Measurements from ENCODE around the gene SUPT20HL1.
"Not testable (repeated sequence)": the region's sequence is repeated elsewhere in the genome, so short reads cannot be mapped to it uniquely, and the experiment has no call there.

SUPT20HL1 gene

DNA sequence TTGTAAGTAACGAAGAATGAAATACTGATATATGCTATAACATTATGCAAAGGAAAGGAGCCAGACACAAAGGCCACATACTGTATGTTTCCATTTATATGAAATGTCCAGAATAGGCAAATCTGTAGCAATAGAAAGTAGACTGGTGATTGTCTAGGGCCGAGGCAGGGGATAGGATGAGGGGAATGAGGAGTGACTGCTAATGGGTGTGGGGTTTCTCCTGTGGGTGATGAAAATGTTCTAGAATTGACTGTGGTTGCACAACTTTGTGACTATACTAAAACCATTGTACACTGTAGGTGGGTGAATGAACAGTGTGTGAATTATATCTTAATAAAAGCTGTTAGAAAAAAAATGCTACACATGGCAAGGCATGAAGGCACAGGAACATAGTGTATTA lies 19.9 kb upstream of the SUPT20HL1 start:
- DNase-seq (ENCODE audit: low spot score in 2 of 2): no peak
- in situ Hi-C loops (cut with MboI; ENCODE audit: low sequenced_read_pairs): no loop called here
- no peaks in the 10 kb centered on the region for H3K9me3 ChIP-seq
- H3K36me3 ChIP-seq (replicated peaks): no peaks in the 10 kb centered on the region
- no peaks in the 10 kb centered on the region for H3K4me1 ChIP-seq
- no peak overlapping the region for H3K4me3 ChIP-seq
- H3K27me3 ChIP-seq (ENCODE audit: low read depth): peaks cover 27% of the 10 kb centered on the region

- H3K36me3 ChIP-seq (replicated peaks): no peaks in the 10 kb centered on the region
- no peaks in the 10 kb centered on the region for H3K4me1 ChIP-seq
- H3K27me3 ChIP-seq (ENCODE audit: low read depth): peaks cover 27% of the 10 kb centered on the region
- in situ Hi-C loops (cut with MboI; ENCODE audit: low sequenced_read_pairs): no loop called here
- DNase-seq (ENCODE audit: low spot score in 2 of 2): no peak
- no peak overlapping the region for H3K4me3 ChIP-seq
- H3K9me3 ChIP-seq: no peaks in the 10 kb centered on the region
Observed at GRCh38 chrX:24341795-24342194, 18.6 kb upstream of the SUPT20HL1 start.

DNA sequence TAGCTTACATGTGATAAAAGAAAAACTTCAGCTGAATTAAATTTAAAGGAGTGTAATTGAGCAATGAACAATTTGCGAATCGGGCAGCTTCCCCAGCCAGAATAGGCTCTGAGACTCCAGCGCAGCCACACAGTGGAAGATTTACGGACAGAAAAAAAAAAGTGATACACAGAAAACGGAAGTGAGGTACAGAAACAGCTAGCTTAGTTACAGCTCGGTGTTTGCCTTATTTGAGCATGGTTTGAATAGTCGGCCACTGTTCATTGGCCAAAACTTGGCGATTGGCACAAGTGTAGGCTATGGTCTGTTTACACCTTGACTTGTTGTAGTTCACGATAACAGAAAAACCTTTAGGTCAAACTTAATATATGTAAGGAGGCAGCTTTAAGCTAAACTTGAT lies 16.7 kb upstream of the SUPT20HL1 start:
- in situ Hi-C loops (cut with MboI; ENCODE audit: low sequenced_read_pairs): no loop called here
- H3K27me3 ChIP-seq (ENCODE audit: low read depth): peaks cover 27% of the 10 kb centered on the region
- no peak for DNase-seq (ENCODE audit: low spot score in 2 of 2)
- no peaks in the 10 kb centered on the region for H3K36me3 ChIP-seq (replicated peaks)
- no peaks in the 10 kb centered on the region for H3K4me1 ChIP-seq
- H3K4me3 ChIP-seq: no peak overlapping the region
- no peaks in the 10 kb centered on the region for H3K9me3 ChIP-seq

- H3K4me1 ChIP-seq: no peaks in the 10 kb centered on the region
- in situ Hi-C loops (cut with MboI; ENCODE audit: low sequenced_read_pairs): no loop called here
- no peaks in the 10 kb centered on the region for H3K9me3 ChIP-seq
- H3K36me3 ChIP-seq (replicated peaks): no peaks in the 10 kb centered on the region
- H3K27me3 ChIP-seq (ENCODE audit: low read depth): peaks cover 9% of the 10 kb centered on the region
- H3K4me3 ChIP-seq: no peak overlapping the region
- DNase-seq (ENCODE audit: low spot score in 2 of 2): no peak
Observed at GRCh38 chrX:24347881-24348280, 12.6 kb upstream of the SUPT20HL1 start.

DNA sequence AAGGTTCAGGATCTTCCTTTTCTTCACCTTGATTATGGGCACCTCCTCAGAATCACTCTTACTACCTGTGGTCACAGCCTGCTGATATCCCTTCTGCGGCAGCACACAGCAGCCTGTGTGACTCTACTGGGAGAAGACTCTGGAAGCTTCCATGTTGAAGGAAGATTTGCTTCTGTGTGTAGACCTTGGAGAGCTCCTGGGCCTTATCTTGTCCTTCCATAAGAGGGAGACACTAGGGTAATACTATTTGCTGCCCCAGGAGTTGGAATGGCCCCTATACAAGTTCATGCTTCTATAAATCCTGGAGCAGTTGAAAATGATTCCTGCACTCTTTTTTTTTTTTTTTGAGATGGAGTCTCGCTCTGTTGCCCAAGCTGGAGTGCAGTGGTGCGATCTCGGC lies 10.2 kb upstream of the SUPT20HL1 start:
- Histone ChIP-seq H3K4me1 (no peaks in the 10 kb centered on the region), H3K36me3 (replicated peaks) (no peaks in the 10 kb centered on the region), H3K4me3 (no peak overlapping the region), H3K27me3 (ENCODE audit: low read depth) (no peaks in the 10 kb centered on the region), H3K9me3 (no peaks in the 10 kb centered on the region)
- no peak for DNase-seq (ENCODE audit: low spot score in 2 of 2)
- in situ Hi-C loops (cut with MboI; ENCODE audit: low sequenced_read_pairs): no loop called here

DNA sequence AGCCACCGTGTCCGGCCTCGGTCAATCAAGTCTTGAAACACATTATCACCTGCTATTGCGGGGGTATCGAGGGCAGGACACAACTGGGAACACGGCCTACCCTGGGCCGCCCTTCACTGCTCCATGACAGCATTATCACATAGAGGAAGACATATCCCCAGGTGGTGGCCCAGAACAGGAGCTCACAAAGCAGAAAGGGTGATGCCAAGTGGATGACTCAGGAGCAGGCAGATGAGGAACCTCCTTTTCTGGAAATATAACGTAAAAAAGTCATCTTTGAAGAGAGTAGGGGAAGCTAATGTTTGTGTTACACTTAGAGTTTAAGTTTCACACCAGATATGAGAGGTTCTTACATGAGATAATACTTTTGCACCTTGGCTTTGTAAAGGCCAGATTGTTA lies 5.3 kb upstream of the SUPT20HL1 start:
- no peak for DNase-seq (ENCODE audit: low spot score in 2 of 2)
- H3K9me3 ChIP-seq: no peaks in the 10 kb centered on the region
- no peaks in the 10 kb centered on the region for H3K4me1 ChIP-seq
- 0 out of 2 replicates have a peak, but pooled peaks cover 3% of the 10 kb centered on the region for H3K27me3 ChIP-seq (ENCODE audit: low read depth)
- no peak overlapping the region for H3K4me3 ChIP-seq
- H3K36me3 ChIP-seq (replicated peaks): no peaks in the 10 kb centered on the region
- in situ Hi-C loops (cut with MboI; ENCODE audit: low sequenced_read_pairs): no loop called here

GRCh38 chrX:24357106-24357505 lies 3.3 kb upstream of the SUPT20HL1 start:
- no peak for DNase-seq (ENCODE audit: low spot score in 2 of 2)
- no peaks in the 10 kb centered on the region for H3K36me3 ChIP-seq (replicated peaks)
- H3K4me3 ChIP-seq: no peak overlapping the region
- H3K27me3 ChIP-seq (ENCODE audit: low read depth): 0 out of 2 replicates have a peak, but pooled peaks cover 3% of the 10 kb centered on the region
- in situ Hi-C loops (cut with MboI; ENCODE audit: low sequenced_read_pairs): no loop called here
- no peaks in the 10 kb centered on the region for H3K9me3 ChIP-seq
- H3K4me1 ChIP-seq: no peaks in the 10 kb centered on the region

DNA sequence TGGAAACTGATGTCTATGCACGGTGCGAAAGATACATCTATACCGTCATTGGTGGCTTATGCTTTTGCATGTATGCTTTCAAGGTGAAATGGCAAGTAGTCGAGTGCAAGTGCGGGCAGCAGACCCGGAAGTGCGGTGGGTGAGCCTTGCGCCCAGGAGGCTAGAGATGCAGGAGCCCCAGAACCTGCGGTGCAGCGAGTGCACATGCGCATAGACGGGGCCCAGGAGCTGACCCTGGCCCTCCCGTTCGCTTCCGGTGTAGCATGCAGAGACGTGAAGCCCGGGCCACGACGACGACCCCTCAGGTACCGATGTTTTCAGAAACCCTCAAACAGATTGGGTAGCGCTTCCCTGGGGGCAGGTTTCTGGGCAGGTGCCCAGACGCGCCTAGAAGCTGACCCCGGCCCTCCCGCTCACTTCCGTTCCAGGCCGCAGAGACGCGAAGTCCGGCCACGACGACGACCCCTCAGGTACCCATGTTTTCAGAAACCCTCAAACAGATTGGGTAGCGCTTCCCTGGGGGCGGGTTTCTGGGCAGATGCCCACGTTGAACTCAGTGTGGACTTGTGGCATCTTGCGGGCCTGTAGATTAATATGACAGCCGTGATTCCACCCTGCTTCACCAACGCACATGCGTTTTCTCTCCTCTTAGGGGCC lies 1.8 kb downstream of the SUPT20HL1 start:
- H3K36me3 ChIP-seq (replicated peaks); H3K9me3 ChIP-seq; H3K4me3 ChIP-seq; DNase-seq (ENCODE audit: low spot score in 2 of 2); H3K27me3 ChIP-seq (ENCODE audit: low read depth); H3K4me1 ChIP-seq; in situ Hi-C loops (cut with MboI; ENCODE audit: low sequenced_read_pairs): not testable (repeated sequence)

DNA sequence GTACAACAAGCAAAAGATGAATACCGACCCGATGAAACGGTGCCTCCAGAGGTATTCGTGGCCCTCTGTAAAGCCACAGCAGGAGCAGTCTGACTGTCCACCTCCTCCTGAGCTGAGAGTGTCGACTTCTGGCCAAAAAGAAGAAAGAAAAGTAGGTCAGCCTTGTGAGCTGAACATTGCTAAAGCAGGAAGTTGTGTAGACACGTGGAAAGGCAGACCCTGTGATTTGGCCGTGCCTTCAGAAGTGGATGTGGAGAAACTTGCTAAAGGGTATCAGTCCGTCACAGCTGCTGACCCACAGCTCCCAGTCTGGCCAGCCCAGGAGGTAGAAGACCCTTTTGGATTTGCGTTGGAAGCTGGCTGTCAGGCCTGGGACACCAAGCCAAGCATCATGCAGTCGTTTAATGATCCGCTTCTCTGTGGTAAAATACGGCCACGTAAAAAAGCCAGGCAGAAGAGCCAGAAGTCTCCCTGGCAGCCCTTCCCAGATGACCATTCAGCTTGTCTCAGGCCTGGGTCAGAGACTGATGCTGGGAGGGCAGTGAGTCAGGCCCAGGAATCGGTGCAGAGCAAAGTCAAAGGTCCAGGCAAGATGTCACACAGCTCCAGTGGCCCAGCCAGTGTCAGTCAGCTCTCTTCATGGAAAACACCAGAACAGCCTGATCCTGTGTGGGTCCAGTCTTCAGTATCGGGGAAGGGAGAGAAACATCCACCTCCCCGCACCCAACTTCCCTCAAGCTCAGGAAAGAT lies 3.2 kb downstream of the SUPT20HL1 start:
- H3K36me3 ChIP-seq (replicated peaks); H3K4me3 ChIP-seq; DNase-seq (ENCODE audit: low spot score in 2 of 2); H3K27me3 ChIP-seq (ENCODE audit: low read depth); in situ Hi-C loops (cut with MboI; ENCODE audit: low sequenced_read_pairs); H3K4me1 ChIP-seq; H3K9me3 ChIP-seq: not testable (repeated sequence)

DNA sequence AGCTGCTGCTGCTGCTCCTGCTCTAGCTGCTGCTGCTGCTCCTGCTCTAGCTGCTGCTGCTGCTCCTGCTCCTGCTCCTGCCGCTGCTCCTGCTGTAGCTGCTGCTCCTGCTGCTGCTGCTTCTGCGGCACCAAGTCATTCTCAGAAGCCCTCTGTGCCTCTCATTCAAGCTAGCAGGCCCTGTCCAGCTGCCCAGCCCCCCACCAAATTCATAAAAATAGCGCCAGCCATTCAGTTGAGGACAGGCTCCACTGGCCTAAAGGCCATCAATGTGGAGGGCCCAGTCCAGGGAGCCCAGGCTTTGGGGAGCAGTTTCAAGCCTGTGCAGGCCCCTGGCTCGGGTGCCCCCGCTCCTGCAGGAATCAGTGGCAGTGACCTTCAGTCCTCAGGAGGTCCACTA lies 3.9 kb downstream of the SUPT20HL1 start:
- H3K36me3 ChIP-seq (replicated peaks): no peaks in the 10 kb centered on the region
- H3K9me3 ChIP-seq: no peaks in the 10 kb centered on the region
- in situ Hi-C loops (cut with MboI; ENCODE audit: low sequenced_read_pairs): no loop called here
- no peak overlapping the region for H3K4me3 ChIP-seq
- H3K27me3 ChIP-seq (ENCODE audit: low read depth): peaks cover 5% of the 10 kb centered on the region; the same call in 1 of the 2 replicates
- H3K4me1 ChIP-seq: no peaks in the 10 kb centered on the region
- no peak for DNase-seq (ENCODE audit: low spot score in 2 of 2)

- Histone ChIP-seq H3K4me3 (no peak overlapping the region), H3K4me1 (no peaks in the 10 kb centered on the region), H3K27me3 (ENCODE audit: low read depth) (peaks cover 8% of the 10 kb centered on the region), H3K36me3 (replicated peaks) (no peaks in the 10 kb centered on the region), H3K9me3 (no peaks in the 10 kb centered on the region)
- DNase-seq (ENCODE audit: low spot score in 2 of 2): no peak
- in situ Hi-C loops (cut with MboI; ENCODE audit: low sequenced_read_pairs): no loop called here
Observed at GRCh38 chrX:24364851-24365538, 4.6 kb downstream of the SUPT20HL1 start.

- H3K4me1 ChIP-seq; H3K36me3 ChIP-seq (replicated peaks); H3K4me3 ChIP-seq; in situ Hi-C loops (cut with MboI; ENCODE audit: low sequenced_read_pairs); DNase-seq (ENCODE audit: low spot score in 2 of 2); H3K9me3 ChIP-seq: not testable (repeated sequence)
- H3K27me3 ChIP-seq (ENCODE audit: low read depth): peaks cover 14% of the 10 kb centered on the region
Observed at GRCh38 chrX:24366762-24367400, 6.4 kb downstream of the SUPT20HL1 start.

DNA sequence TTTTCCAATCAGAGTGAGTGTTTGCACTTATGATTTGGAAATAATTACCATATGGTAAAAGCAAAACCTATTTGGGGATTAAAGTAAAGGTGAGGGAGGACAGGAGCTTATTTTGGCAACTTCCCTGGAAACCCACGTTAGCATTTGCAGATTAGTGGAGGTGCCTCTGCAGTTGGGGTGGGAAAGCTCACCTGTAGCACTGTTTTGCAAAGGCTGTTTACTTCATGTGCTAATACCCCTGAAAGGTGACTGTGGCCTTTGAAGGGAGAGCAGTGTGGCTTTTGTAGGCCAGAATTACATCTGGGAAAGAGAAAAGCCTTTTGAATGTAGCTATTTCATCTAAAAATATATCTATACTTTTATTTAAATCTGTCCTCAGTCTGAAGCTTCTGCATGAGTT lies 9.4 kb downstream of the SUPT20HL1 start:
- Histone ChIP-seq H3K27me3 (ENCODE audit: low read depth) (peaks cover 14% of the 10 kb centered on the region), H3K4me3 (no peak overlapping the region), H3K4me1 (peaks cover 14% of the 10 kb centered on the region), H3K9me3 (no peaks in the 10 kb centered on the region), H3K36me3 (replicated peaks) (no peaks in the 10 kb centered on the region)
- DNase-seq (ENCODE audit: low spot score in 2 of 2): no peak
- in situ Hi-C loops (cut with MboI; ENCODE audit: low sequenced_read_pairs): no loop called here

Measured in HAP-1 (cell line).